Osteoblast (primary cell): Measurements from ENCODE around the gene DMXL2. TPM values are rescaled to one million over a fixed set of nuclear protein-coding genes. Genes with fewer than 3 reads are reported as not detected.

ENCODE experiments used
- DNase-seq: peaks from one replicate; pipeline ENCODE4 v3.0.0; 2011; ENCODE audit warnings: low spot score, mixed read lengths; ENCODE audit not compliant: insufficient read length; ENCODE audit errors: missing footprints
- H2AFZ ChIP-seq: 2 replicates; pipeline ENCODE4 v1.6.0; 2011; ENCODE audit warnings: mild to moderate bottlenecking, low read length
- H3K27ac ChIP-seq: 2 replicates; pipeline ENCODE4 v1.5.1; 2011; ENCODE audit warnings: mild to moderate bottlenecking, low read depth, low read length, moderate library complexity
- H3K27me3 ChIP-seq: 2 replicates; pipeline ENCODE4 v1.6.0; 2012; ENCODE audit warnings: mild to moderate bottlenecking, control low read depth, inconsistent platforms, low read length, moderate library complexity; ENCODE audit not compliant: insufficient read depth
- H3K36me3 ChIP-seq: 2 replicates; pipeline ENCODE4 v1.5.1; 2011; ENCODE audit warnings: mild to moderate bottlenecking, low read length, control low read depth, moderate library complexity; ENCODE audit not compliant: insufficient read depth
- H3K4me1 ChIP-seq: 2 replicates; pipeline ENCODE4 v1.5.1; 2011; ENCODE audit warnings: mild to moderate bottlenecking, low read length, control low read depth, moderate library complexity; ENCODE audit not compliant: insufficient read depth
- H3K4me2 ChIP-seq: 2 replicates; pipeline ENCODE4 v1.6.0; 2011; ENCODE audit warnings: mild to moderate bottlenecking, low read length; ENCODE audit not compliant: insufficient read depth
- H3K4me3 ChIP-seq: fragments of 200-600 bp; sonication (generic); 3 replicates; pipeline ENCODE4 v1.5.1; 2012; ENCODE audit warnings: mild to moderate bottlenecking, low read length, inconsistent platforms; ENCODE audit not compliant: insufficient read depth
- H3K79me2 ChIP-seq: 2 replicates; pipeline ENCODE4 v1.6.0; 2012; ENCODE audit warnings: mild to moderate bottlenecking, low read length, control low read depth, inconsistent platforms; ENCODE audit not compliant: insufficient read depth
- H3K9me3 ChIP-seq: 2 replicates; pipeline ENCODE4 v1.5.1; 2011; ENCODE audit warnings: low read depth, low read length, control low read depth
- H4K20me1 ChIP-seq: 2 replicates; pipeline ENCODE4 v1.6.0; 2012; ENCODE audit warnings: mild to moderate bottlenecking, low read length, control low read depth; ENCODE audit not compliant: insufficient read depth
- total RNA-seq: library from RNA; depleted of rRNA; stranded (reverse); fragments of >200 nt; gene quantifications from 2 replicates; pipeline ENCODE4 v1.2.3, GENCODE V29; 2012
- TF ChIP-seq, protein P1 (sequence below): IDR thresholded peaks from 2 replicates; pipeline ENCODE4 v1.5.1; 2011; ENCODE audit warnings: mild to moderate bottlenecking, low read depth, low read length, moderate library complexity; ENCODE audit errors: extremely low read depth

The DMXL2 gene
- total RNA-seq, 1 donor: 37.3 TPM

DNA sequence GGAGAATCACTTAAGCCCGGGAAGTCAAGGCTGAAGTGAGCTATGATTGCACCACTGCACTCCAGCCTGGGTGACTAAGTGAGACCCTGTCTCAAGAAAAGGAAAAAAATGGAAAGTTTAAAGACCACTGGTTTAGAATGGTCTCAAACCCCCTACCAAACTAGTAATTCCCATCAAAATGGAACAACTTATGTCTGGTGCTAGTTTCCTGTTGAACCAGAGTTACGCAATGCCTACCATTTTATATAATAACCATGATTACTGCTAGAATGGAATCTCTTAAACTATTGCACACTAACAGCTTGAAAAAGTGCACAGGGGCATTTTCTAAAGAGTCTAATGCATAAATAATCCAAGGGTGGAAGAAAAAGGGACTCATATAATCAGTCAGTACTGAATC, 43.6 kb downstream of the DMXL2 start:
- peaks cover 2% of the 10 kb centered on the region for H3K79me2 ChIP-seq
- no peak overlapping the region for H3K4me3 ChIP-seq
- H3K9me3 ChIP-seq: no peaks in the 10 kb centered on the region
- H3K27me3 ChIP-seq: no peaks in the 10 kb centered on the region
- no peak overlapping the region for H2AFZ ChIP-seq
- H3K36me3 ChIP-seq: no peaks in the 10 kb centered on the region
- no peak for DNase-seq
- no peak overlapping the region for H3K27ac ChIP-seq
- H4K20me1 ChIP-seq: peaks cover 4% of the 10 kb centered on the region
- H3K4me2 ChIP-seq: no peak overlapping the region
- H3K4me1 ChIP-seq: peaks cover 4% of the 10 kb centered on the region
- TF ChIP-seq, protein P1, sequence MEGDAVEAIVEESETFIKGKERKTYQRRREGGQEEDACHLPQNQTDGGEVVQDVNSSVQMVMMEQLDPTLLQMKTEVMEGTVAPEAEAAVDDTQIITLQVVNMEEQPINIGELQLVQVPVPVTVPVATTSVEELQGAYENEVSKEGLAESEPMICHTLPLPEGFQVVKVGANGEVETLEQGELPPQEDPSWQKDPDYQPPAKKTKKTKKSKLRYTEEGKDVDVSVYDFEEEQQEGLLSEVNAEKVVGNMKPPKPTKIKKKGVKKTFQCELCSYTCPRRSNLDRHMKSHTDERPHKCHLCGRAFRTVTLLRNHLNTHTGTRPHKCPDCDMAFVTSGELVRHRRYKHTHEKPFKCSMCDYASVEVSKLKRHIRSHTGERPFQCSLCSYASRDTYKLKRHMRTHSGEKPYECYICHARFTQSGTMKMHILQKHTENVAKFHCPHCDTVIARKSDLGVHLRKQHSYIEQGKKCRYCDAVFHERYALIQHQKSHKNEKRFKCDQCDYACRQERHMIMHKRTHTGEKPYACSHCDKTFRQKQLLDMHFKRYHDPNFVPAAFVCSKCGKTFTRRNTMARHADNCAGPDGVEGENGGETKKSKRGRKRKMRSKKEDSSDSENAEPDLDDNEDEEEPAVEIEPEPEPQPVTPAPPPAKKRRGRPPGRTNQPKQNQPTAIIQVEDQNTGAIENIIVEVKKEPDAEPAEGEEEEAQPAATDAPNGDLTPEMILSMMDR: no peak

DNA sequence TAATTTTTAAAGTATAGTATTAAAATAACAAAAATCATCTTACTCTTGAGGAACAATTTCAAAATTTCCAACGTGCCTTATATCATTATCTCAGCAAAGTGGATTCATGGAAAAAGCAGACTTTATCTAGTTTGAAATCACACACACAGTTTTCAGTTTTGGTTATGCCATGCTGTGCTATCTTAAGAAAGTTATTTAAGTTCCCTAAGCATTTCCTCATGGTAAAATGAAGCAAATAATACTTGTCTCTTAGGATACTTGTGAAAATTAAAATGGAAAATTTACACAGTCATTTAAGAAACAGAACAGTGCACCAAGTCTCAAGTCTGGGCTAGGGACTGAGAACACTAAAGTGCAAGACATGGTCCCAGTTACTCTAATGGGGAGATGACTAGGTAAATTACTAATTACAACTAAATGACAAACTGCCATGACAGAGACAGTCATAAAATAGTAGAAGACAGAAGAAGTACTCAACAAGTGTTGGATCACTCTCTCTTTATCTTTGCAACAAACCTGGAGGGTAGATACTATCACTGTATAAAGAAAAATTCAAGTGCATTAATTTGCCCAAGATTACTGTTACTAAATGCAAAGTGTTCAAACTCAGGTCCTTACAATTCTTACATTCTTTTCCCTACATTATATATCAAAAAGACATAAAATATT, 44.8 kb downstream of the DMXL2 start:
- Histone ChIP-seq H3K27me3 (no peaks in the 10 kb centered on the region), H4K20me1 (peaks cover 6% of the 10 kb centered on the region), H3K27ac (no peak overlapping the region), H3K4me2 (no peak overlapping the region), H3K4me3 (no peak overlapping the region), H3K4me1 (peaks cover 4% of the 10 kb centered on the region), H3K79me2 (peaks cover 2% of the 10 kb centered on the region), H2AFZ (no peak overlapping the region), H3K9me3 (no peaks in the 10 kb centered on the region), H3K36me3 (no peaks in the 10 kb centered on the region)
- DNase-seq: no peak
- TF ChIP-seq, protein P1: no peak

DNA sequence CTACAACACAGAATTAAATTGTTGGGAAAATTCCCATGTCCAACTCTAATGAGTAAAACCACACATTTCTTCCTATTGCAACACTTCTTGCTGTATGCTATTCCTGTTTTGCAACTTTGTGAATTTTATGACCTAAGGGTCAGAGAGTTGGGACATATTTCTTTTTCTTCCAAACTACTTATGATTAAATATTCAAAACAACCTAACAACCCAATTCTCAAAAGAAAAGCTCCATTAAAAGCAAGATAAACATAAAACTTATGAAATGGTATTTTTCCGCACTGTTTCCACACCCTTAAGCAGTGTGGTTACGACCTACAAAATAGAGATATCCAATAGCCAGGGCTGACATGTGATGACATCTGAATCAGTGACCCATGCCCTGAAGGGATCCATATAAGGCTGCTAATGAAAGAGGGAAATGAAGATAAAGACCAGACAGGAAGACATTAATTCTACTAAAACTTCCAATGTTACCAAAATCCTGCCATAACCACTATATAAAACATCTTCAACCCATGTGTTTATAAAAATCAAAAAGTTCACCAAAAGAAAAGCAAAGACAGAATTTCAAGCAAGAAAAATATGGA, 45.6 kb downstream of the DMXL2 start:
- Histone ChIP-seq H2AFZ (no peak overlapping the region), H3K36me3 (no peaks in the 10 kb centered on the region), H3K79me2 (peaks cover 2% of the 10 kb centered on the region), H3K27ac (no peak overlapping the region), H3K4me1 (peaks cover 4% of the 10 kb centered on the region), H4K20me1 (peaks cover 6% of the 10 kb centered on the region), H3K9me3 (no peaks in the 10 kb centered on the region), H3K4me2 (no peak overlapping the region), H3K27me3 (no peaks in the 10 kb centered on the region), H3K4me3 (no peak overlapping the region)
- TF ChIP-seq, protein P1: no peak
- DNase-seq: no peak

DNA sequence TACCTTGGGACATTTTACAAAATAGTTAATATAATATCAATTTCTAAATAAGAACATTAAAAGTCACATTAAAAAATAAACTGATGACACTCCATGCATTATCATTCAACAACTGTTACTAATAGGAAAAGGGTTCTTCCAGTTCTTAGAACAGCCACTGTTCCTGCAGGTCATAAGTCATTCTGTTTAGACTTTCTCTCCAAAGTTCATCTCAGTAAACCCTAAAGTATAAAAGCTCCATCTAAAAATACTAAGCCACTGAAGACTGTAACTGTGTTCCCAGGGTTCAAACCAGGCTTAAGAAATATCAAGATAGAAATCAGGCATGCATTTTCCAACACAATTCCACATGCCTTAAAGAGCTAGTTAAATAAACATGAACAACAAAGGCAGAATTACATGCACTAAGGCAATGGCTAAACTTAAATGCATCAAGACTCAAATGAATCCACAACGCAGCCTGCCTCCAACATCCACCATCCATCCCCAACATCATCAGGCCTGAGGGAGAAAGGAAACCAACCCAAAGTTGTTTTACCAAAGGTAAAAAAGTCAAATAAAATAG, 46.2 kb downstream of the DMXL2 start:
- DNase-seq: no peak
- H3K79me2 ChIP-seq: peaks cover 2% of the 10 kb centered on the region
- H3K27me3 ChIP-seq: no peaks in the 10 kb centered on the region
- peaks cover 6% of the 10 kb centered on the region for H4K20me1 ChIP-seq
- H3K9me3 ChIP-seq: no peaks in the 10 kb centered on the region
- no peak overlapping the region for H3K4me2 ChIP-seq
- H3K27ac ChIP-seq: no peak overlapping the region
- no peak overlapping the region for H3K4me3 ChIP-seq
- H3K36me3 ChIP-seq: no peaks in the 10 kb centered on the region
- TF ChIP-seq, protein P1: no peak
- H3K4me1 ChIP-seq: peaks cover 4% of the 10 kb centered on the region
- H2AFZ ChIP-seq: no peak overlapping the region
